Adrenal gland (tissue), 12 donors: ENCODE data around the gene DUOXA1. TPM values are rescaled to one million over a fixed set of nuclear protein-coding genes. Genes with fewer than 3 reads are reported as not detected.

Experiments used
- DNase-seq, 7 donors: peaks; one replicate each; pipeline ENCODE4 v3.0.0-alpha.2; 2019 to 2020
- H3K27ac ChIP-seq, 5 donors: fragments of 200-600 bp; sonication (generic) in 4 of 5; 1 replicate in 3 of 5; 2 replicates in 2 of 5; pipeline versions ENCODE4 v1.5.1 to v1.8.0; 2016 to 2020; ENCODE audit warnings: mild to moderate bottlenecking in 1 of 5
- H3K27me3 ChIP-seq: fragments of 200-600 bp; 2 replicates; pipeline ENCODE4 v1.8.0; 2021
- H3K36me3 ChIP-seq, 2 donors: fragments of 200-600 bp; replicated peaks in 1 of 2; 1 replicate in 1 of 2; 2 replicates in 1 of 2; pipeline versions ENCODE4 v1.5.1 to v1.8.0; 2018 to 2022
- H3K4me1 ChIP-seq, 2 donors: fragments of 200-600 bp; replicated peaks in 1 of 2; 1 replicate in 1 of 2; 2 replicates in 1 of 2; pipeline versions ENCODE4 v1.5.1 to v1.8.0; 2018 to 2021
- H3K4me3 ChIP-seq, 4 donors: fragments of 200-600 bp; sonication (generic) in 3 of 4; one replicate each; pipeline ENCODE4 v1.5.1; 2016 to 2018
- H3K9me3 ChIP-seq, 3 donors: fragments of 200-600 bp; sonication (generic) in 1 of 3; replicated peaks in 1 of 3; 1 replicate in 2 of 3; 2 replicates in 1 of 3; pipeline versions ENCODE4 v1.5.1 to v1.8.0; 2016 to 2021
- POLR2A ChIP-seq, 2 donors: fragments of 450-650 bp; IDR thresholded peaks; one replicate each; pipeline ENCODE4 v1.6.1; 2017; ENCODE audit warnings: antibody characterized with exemption in 2 of 2, mild to moderate bottlenecking in 2 of 2, moderate library complexity in 1 of 2
- WGBS, 4 donors: extraction: QIAGEN DNeasy Blood & Tissue Kit in 2 of 4; methylation state at CpG; one replicate each; pipeline versions ENCODE4 v1.1.5 to v1.1.7; 2013 to 2017; 5-methylcytosine and 5-hydroxymethylcytosine counted together
- intact Hi-C, 2 donors: fragments of 100-400 bp; cut with DNase I; formaldehyde crosslinking; loops; one replicate each; pipeline versions ENCODE4 v1.14.1 to v1.15.0; 2022 to 2023
- polyA plus RNA-seq, 3 donors: library from polyadenylated mRNA; stranded (reverse); fragments of 200-250 nt in 2 of 3; fragments of 350-450 nt in 1 of 3; fragmentation: Illumina TruSeq in 1 of 3; extraction: RNeasy Lipid Tissue Mini Kit (QIAGEN cat#74804) in 1 of 3; gene quantifications; one replicate each; pipeline ENCODE4 v1.2.3, GENCODE V29; 2013 to 2014
- total RNA-seq, 9 donors: library from RNA; depleted of rRNA in 4 of 9; stranded (reverse); fragments of >200 nt in 4 of 9; fragments of 120-200 nt in 1 of 9; fragmentation: NEBNext Ultra II Directional in 1 of 9; extraction: Animal tissue kit (Norgen Biotek cat#: 25700) in 1 of 9; gene quantifications; one replicate each; pipeline versions ENCODE4 v1.1.0 to v1.2.4, GENCODE V29; 2013 to 2023
- TF ChIP-seq, protein P1 (sequence below), 6 experiments: fragments of 450-650 bp in 4 of 6; fragments of 200-600 bp in 2 of 6; sonication (generic) in 1 of 6; IDR thresholded peaks; 1 replicate in 5 of 6; 2 replicates in 1 of 6; pipeline versions ENCODE4 v1.5.1 to v1.8.0; 2016 to 2021; ENCODE audit warnings: antibody characterized with exemption in 6 of 6, mild to moderate bottlenecking in 2 of 6, moderate library complexity in 1 of 6
- donor health status: healthy with polysubstance abuse.
- donor health status: Bipolar disorder and iron deficiency.
- donor health status: DM: yes; HTN: yes; CAD: no.
- donor health status: DM: no; HTN: no; CAD: no.
- donor health status: DM: no; HTN: no; CAD: no.
- donor health status: DM: yes; HTN: yes; CAD: no.

The DUOXA1 gene
- total and polyA plus RNA-seq, 12 donors, result 0.11 to 21.3 (median 5.2) TPM

DNA sequence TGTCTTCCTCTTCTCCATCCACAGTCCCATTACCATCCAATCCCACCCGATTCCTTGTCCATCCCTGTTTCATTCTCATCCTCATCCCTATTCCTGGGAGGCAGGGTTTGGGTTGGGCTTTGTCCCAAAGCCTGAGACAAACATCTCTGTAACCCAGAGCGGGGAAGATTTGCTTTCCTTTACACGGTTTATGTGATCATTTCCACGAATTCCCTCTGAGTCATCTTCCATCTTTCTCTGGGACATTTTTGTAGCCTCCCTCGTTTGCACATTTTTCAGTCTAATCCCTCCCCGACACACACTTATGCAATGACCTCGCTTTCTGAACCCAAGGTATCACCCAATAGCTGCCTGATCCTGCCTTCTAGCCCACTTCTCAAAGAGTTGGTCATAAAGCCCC lies 38.5 kb downstream of the DUOXA1 start:
- Histone ChIP-seq H3K4me3 (no peak overlapping the region), H3K9me3 (no peaks in the 10 kb centered on the region), H3K27me3 (no peaks in the 10 kb centered on the region), H3K36me3 (no peaks in the 10 kb centered on the region), H3K4me1 (peaks cover 16 to 24% of the 10 kb centered on the region in 2 donors), H3K27ac (peak overlapping the region in 4 of 5 donors; percentile 15 to 80 (median 70))
- DNase-seq, result peak in 3 of 7 donors; percentile 47 to 63 (median 53)
- no peak for TF ChIP-seq POLR2A (IDR thresholded peaks at IDR 0.05)
- TF ChIP-seq, protein P1, sequence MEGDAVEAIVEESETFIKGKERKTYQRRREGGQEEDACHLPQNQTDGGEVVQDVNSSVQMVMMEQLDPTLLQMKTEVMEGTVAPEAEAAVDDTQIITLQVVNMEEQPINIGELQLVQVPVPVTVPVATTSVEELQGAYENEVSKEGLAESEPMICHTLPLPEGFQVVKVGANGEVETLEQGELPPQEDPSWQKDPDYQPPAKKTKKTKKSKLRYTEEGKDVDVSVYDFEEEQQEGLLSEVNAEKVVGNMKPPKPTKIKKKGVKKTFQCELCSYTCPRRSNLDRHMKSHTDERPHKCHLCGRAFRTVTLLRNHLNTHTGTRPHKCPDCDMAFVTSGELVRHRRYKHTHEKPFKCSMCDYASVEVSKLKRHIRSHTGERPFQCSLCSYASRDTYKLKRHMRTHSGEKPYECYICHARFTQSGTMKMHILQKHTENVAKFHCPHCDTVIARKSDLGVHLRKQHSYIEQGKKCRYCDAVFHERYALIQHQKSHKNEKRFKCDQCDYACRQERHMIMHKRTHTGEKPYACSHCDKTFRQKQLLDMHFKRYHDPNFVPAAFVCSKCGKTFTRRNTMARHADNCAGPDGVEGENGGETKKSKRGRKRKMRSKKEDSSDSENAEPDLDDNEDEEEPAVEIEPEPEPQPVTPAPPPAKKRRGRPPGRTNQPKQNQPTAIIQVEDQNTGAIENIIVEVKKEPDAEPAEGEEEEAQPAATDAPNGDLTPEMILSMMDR (IDR thresholded peaks at IDR 0.05), result no peak
- WGBS, 4 donors, result 43 to 51% (median 45%) methylated on average over 7 of the region's 7 CpGs
- intact Hi-C loops, result no loop called here

DNA sequence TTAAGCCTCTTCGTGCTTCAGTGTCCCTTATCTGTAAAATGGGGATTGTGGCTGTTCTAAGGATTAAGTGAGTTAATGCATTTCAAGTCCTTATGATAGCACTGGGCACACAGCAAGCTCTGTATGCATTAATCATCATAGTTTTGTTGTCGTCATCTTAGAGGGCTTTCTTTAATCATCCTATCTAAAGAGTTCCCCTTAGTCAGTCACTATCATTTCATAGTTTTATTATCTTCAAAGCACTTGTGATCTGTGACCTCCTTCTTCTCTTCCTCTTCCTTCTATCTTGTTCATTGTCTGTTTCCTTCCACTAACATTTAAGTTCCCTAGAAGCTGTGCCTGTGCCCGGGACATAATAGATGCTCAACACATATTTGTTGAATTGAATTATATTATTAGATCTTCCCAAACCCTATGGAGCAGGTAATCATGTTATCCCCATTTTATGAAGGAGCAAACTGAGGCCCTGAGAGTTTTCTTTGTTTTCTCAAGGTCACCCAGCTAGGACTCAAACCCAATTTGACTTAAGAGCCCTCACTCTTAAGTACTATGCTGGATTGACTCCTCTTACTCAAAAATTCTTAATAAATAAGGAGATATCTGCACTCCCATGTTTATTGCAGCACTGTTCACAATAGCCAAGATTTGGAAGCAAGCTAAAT lies 39.8 kb downstream of the DUOXA1 start:
- peaks cover 16 to 24% of the 10 kb centered on the region in 2 donors for H3K4me1 ChIP-seq
- H3K27ac ChIP-seq, result peak overlapping the region; percentile 5 to 81 (median 71)
- H3K27me3 ChIP-seq, result no peaks in the 10 kb centered on the region
- no peak for TF ChIP-seq POLR2A (IDR thresholded peaks at IDR 0.05)
- TF ChIP-seq, protein P1 (IDR thresholded peaks at IDR 0.05), result no peak
- H3K9me3 ChIP-seq, result no peaks in the 10 kb centered on the region
- no peak for DNase-seq
- WGBS, 4 donors, result 48 to 61% (median 56%) methylated on average over 3 of the region's 3 CpGs
- H3K36me3 ChIP-seq, result no peaks in the 10 kb centered on the region
- H3K4me3 ChIP-seq, result no peak overlapping the region
- intact Hi-C loops, result no loop called here

DNA sequence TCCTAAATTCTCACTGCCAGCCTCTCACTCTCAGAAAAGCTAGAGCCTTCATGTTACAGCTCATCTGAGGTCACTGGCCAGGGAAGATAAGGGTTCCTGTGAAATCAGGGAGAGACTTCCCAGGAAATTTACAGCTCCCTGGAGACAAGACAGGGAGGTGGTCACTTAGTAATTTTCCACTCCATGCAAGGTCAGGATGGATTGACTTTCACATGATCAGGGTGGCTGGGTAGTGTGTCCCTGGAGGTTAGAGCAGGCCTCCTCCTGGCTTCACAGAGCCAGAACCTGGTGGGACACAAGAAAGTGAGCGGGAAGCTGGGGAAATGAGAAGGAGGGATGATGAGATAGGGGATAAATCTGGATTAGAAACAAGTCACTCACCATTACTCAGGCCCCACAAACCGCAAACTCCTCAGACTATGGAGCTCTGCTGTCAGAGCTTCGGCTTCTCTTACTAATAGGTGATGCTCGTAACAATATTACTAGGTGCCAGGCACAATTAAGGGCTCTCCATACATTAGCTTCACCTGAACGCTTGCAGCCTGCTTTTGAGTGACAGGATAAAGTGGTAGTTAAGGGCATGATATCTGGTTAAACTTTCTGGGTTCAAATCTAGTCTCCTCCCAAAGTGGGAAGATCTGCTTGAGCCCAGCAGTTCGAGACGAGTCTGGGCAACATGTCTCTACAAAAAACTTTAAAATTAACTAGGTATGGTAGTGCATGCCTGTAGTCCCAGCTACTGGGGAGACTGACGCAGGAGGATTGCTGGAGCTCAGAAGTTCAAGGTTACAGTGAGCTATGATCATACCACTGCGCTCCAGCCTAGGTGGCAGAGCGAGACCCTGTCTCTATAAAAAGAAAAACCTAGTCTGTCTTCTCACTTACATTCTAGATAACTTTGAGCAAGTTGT lies 40.6 kb downstream of the DUOXA1 start:
- 65 to 88% (median 70%) methylated on average over 10 of the region's 10 CpGs for WGBS, 4 donors
- H3K4me3 ChIP-seq, result no peak overlapping the region

DNA sequence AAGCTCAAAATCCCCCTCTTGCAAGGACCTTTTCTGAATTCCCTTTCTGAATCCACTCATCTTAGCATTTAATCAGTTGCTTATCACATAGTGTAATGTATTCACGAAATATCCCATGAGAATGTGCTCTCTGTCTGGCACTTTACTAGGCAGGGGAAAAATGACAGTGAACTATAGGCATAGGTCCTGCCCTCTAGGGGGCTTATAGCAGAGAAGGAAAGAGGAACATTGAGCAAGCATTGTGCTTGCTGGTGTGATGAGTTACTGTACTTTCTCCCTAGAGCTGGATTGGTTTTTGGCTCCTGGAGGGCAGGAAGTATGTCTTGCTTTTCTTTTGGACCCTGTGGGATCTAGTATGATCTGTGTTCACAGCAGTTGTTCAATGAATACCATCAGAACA lies 42.2 kb downstream of the DUOXA1 start:
- TF ChIP-seq POLR2A (IDR thresholded peaks at IDR 0.05), result no peak
- TF ChIP-seq, protein P1 (IDR thresholded peaks at IDR 0.05), result no peak
- WGBS, 4 donors, result 79 to 84% (median 83%) methylated on average over 1 of the region's 1 CpG
- no peaks in the 10 kb centered on the region for H3K27me3 ChIP-seq
- H3K4me1 ChIP-seq, result peaks cover 16 to 24% of the 10 kb centered on the region in 2 donors
- H3K36me3 ChIP-seq, result no peaks in the 10 kb centered on the region
- intact Hi-C loops, result no loop called here
- DNase-seq, result no peak
- H3K4me3 ChIP-seq, result no peak overlapping the region
- no peaks in the 10 kb centered on the region for H3K9me3 ChIP-seq
- no peak overlapping the region for H3K27ac ChIP-seq

More for the DNA sequence above, 40.6 kb downstream of the DUOXA1 start:
- Histone ChIP-seq H3K4me1 (peaks cover 16 to 24% of the 10 kb centered on the region in 2 donors), H3K27ac (peak overlapping the region; percentile 5 to 81 (median 71)), H3K27me3 (no peaks in the 10 kb centered on the region), H3K36me3 (no peaks in the 10 kb centered on the region), H3K9me3 (no peaks in the 10 kb centered on the region)
- TF ChIP-seq, protein P1 (IDR thresholded peaks at IDR 0.05), result no peak
- TF ChIP-seq POLR2A (IDR thresholded peaks at IDR 0.05), result no peak
- peak in 6 of 7 donors; percentile 56 to 71 (median 67) for DNase-seq
- intact Hi-C loops, result no loop called here
